ENCODE results near the gene ARFRP1.

Gene ARFRP1

GRCh38 chr20:63707558-63708300, at the start of gene ARFRP1, which contains the start of gene ZGPAT:
Gene ARFRP1, minus strand, starts transcription at chr20:63707976. Its CDS starts 885 bp downstream, at chr20:63707091.
Gene ZGPAT, plus strand, starts transcription at chr20:63708039. Its CDS starts 542 bp downstream, at chr20:63708581.
- DNase-seq: peak; percentile 84 to 91

GRCh38 chr20:63756648-63756991, 48.8 kb upstream of the ARFRP1 start:
- peak in 1 of 2 donors; percentile 43 for DNase-seq

- DNase-seq: no peak
Measured at GRCh38 chr20:63755933-63756647, 48.3 kb upstream of the ARFRP1 start.

GRCh38 chr20:63754008-63754407, 46.2 kb upstream of the ARFRP1 start:
- DNase-seq: no peak

- DNase-seq: no peak
Measured at GRCh38 chr20:63753381-63753780, 45.6 kb upstream of the ARFRP1 start.

- no peak for DNase-seq
Measured at GRCh38 chr20:63752411-63753101, 44.8 kb upstream of the ARFRP1 start.

- DNase-seq: peak in 1 of 2 donors; percentile 31
Measured at GRCh38 chr20:63751471-63752271, 43.9 kb upstream of the ARFRP1 start.

- DNase-seq: peak; percentile 47 to 70
Measured at GRCh38 chr20:63750807-63751470, 43.2 kb upstream of the ARFRP1 start.

GRCh38 chr20:63749597-63750508, 42.1 kb upstream of the ARFRP1 start:
- no peak for DNase-seq

GRCh38 chr20:63748934-63749270, 41.1 kb upstream of the ARFRP1 start:
- no peak for DNase-seq

GRCh38 chr20:63748070-63748933, 40.5 kb upstream of the ARFRP1 start:
- no peak for DNase-seq

GRCh38 chr20:63747622-63748069, 39.9 kb upstream of the ARFRP1 start:
- DNase-seq: no peak

- no peak for DNase-seq
Measured at GRCh38 chr20:63746751-63747315, 39.1 kb upstream of the ARFRP1 start.

- DNase-seq: no peak
Measured at GRCh38 chr20:63745961-63746731, 38.4 kb upstream of the ARFRP1 start.

GRCh38 chr20:63745424-63745805, 37.6 kb upstream of the ARFRP1 start:
- DNase-seq: no peak

GRCh38 chr20:63744574-63745423, 37.0 kb upstream of the ARFRP1 start:
- no peak for DNase-seq

- no peak for DNase-seq
Measured at GRCh38 chr20:63744158-63744557, 36.4 kb upstream of the ARFRP1 start.
